ENCODE results near the gene FRY.

The FRY gene

GRCh38 chr13:32135655-32136054 is 104.1 kb downstream of the FRY start:
- CTCF ChIA-PET, result interaction anchor here (0.5 kb wide), 1 partner anchor 106 kb away, joined by 3 read pairs; no protein-coding TSS in a partner anchor
- TF ChIP-seq FOXA1 (IDR thresholded peaks at IDR 0.05) (no peak), ARNT (IDR thresholded peaks at IDR 0.05) (no peak), NFRKB (IDR thresholded peaks at IDR 0.05) (no peak), L3MBTL2 (conservative IDR thresholded peaks at IDR 0.05) (no peak), ELF4 (IDR thresholded peaks at IDR 0.05) (no peak), CTBP1 (IDR thresholded peaks at IDR 0.05; ENCODE audit: borderline replicate concordance) (no peak), SUZ12 (IDR thresholded peaks at IDR 0.05) (no peak), BHLHE40 (IDR thresholded peaks at IDR 0.05; ENCODE audit: borderline replicate concordance) (no peak), PKNOX1 (IDR thresholded peaks at IDR 0.05) (no peak), LEF1 (IDR thresholded peaks at IDR 0.05; ENCODE audit: borderline replicate concordance) (no peak), FOXK2 (IDR thresholded peaks at IDR 0.05) (no peak), SP1 (IDR thresholded peaks at IDR 0.05) (no peak), TARDBP (IDR thresholded peaks at IDR 0.05) (no peak), ZNF384 (IDR thresholded peaks at IDR 0.05) (no peak), FOXM1 (IDR thresholded peaks at IDR 0.05; ENCODE audit: borderline replicate concordance) (no peak), HDGF (IDR thresholded peaks at IDR 0.05; ENCODE audit: borderline replicate concordance) (no peak)
- no peak for DNase-seq (ENCODE audit: extremely low spot score)
- POLR2A ChIA-PET, result no interaction called here

GRCh38 chr13:32136061-32136460 is 104.5 kb downstream of the FRY start:
- POLR2A ChIA-PET, result no interaction called here
- DNase-seq (ENCODE audit: extremely low spot score), result no peak
- CTCF ChIA-PET, result no interaction called here
- TF ChIP-seq CTBP1 (IDR thresholded peaks at IDR 0.05; ENCODE audit: borderline replicate concordance), result no peak
- no peak for TF ChIP-seq PKNOX1 (IDR thresholded peaks at IDR 0.05)
- TF ChIP-seq ARNT (IDR thresholded peaks at IDR 0.05), result no peak
- TF ChIP-seq NFRKB (IDR thresholded peaks at IDR 0.05), result no peak
- no peak for TF ChIP-seq TARDBP (IDR thresholded peaks at IDR 0.05)
- TF ChIP-seq FOXK2 (IDR thresholded peaks at IDR 0.05), result no peak
- no peak for TF ChIP-seq SUZ12 (IDR thresholded peaks at IDR 0.05)
- TF ChIP-seq FOXM1 (IDR thresholded peaks at IDR 0.05; ENCODE audit: borderline replicate concordance), result no peak
- TF ChIP-seq BHLHE40 (IDR thresholded peaks at IDR 0.05; ENCODE audit: borderline replicate concordance), result no peak
- TF ChIP-seq L3MBTL2 (conservative IDR thresholded peaks at IDR 0.05), result no peak
- no peak for TF ChIP-seq HDGF (IDR thresholded peaks at IDR 0.05; ENCODE audit: borderline replicate concordance)
- no peak for TF ChIP-seq ZNF384 (IDR thresholded peaks at IDR 0.05)

GRCh38 chr13:32136716-32137115 is 105.1 kb downstream of the FRY start:
- TF ChIP-seq BHLHE40 (IDR thresholded peaks at IDR 0.05; ENCODE audit: borderline replicate concordance), result no peak
- TF ChIP-seq FOXA1 (IDR thresholded peaks at IDR 0.05), result no peak
- no peak for TF ChIP-seq TARDBP (IDR thresholded peaks at IDR 0.05)
- no peak for TF ChIP-seq L3MBTL2 (conservative IDR thresholded peaks at IDR 0.05)
- no peak for TF ChIP-seq FOXM1 (IDR thresholded peaks at IDR 0.05; ENCODE audit: borderline replicate concordance)
- no peak for TF ChIP-seq PKNOX1 (IDR thresholded peaks at IDR 0.05)
- no peak for TF ChIP-seq LEF1 (IDR thresholded peaks at IDR 0.05; ENCODE audit: borderline replicate concordance)
- TF ChIP-seq NFRKB (IDR thresholded peaks at IDR 0.05), result no peak
- TF ChIP-seq HDGF (IDR thresholded peaks at IDR 0.05; ENCODE audit: borderline replicate concordance), result no peak
- no peak for TF ChIP-seq CTBP1 (IDR thresholded peaks at IDR 0.05; ENCODE audit: borderline replicate concordance)
- CTCF ChIA-PET, result no interaction called here
- POLR2A ChIA-PET, result no interaction called here
- no peak for DNase-seq (ENCODE audit: extremely low spot score)

GRCh38 chr13:32139251-32139650 is 107.7 kb downstream of the FRY start:
- DNase-seq (ENCODE audit: extremely low spot score), result no peak
- POLR2A ChIA-PET, result no interaction called here
- CTCF ChIA-PET, result no interaction called here
- TF ChIP-seq BHLHE40 (IDR thresholded peaks at IDR 0.05; ENCODE audit: borderline replicate concordance) (no peak), TARDBP (IDR thresholded peaks at IDR 0.05) (no peak), ELF4 (IDR thresholded peaks at IDR 0.05) (no peak), CTBP1 (IDR thresholded peaks at IDR 0.05; ENCODE audit: borderline replicate concordance) (no peak), FOXA1 (IDR thresholded peaks at IDR 0.05) (no peak), FOXM1 (IDR thresholded peaks at IDR 0.05; ENCODE audit: borderline replicate concordance) (no peak), SUZ12 (IDR thresholded peaks at IDR 0.05) (no peak), ZNF384 (IDR thresholded peaks at IDR 0.05) (no peak), L3MBTL2 (conservative IDR thresholded peaks at IDR 0.05) (no peak), FOXK2 (IDR thresholded peaks at IDR 0.05) (no peak), LEF1 (IDR thresholded peaks at IDR 0.05; ENCODE audit: borderline replicate concordance) (no peak), NFRKB (IDR thresholded peaks at IDR 0.05) (no peak), HDGF (IDR thresholded peaks at IDR 0.05; ENCODE audit: borderline replicate concordance) (no peak), PKNOX1 (IDR thresholded peaks at IDR 0.05) (no peak), ARNT (IDR thresholded peaks at IDR 0.05) (no peak), SP1 (IDR thresholded peaks at IDR 0.05) (no peak)

- ChIA-PET CTCF (no interaction called here), POLR2A (no interaction called here)
- TF ChIP-seq CTBP1 (IDR thresholded peaks at IDR 0.05; ENCODE audit: borderline replicate concordance) (no peak), NFRKB (IDR thresholded peaks at IDR 0.05) (no peak), TARDBP (IDR thresholded peaks at IDR 0.05) (no peak), LEF1 (IDR thresholded peaks at IDR 0.05; ENCODE audit: borderline replicate concordance) (no peak), SUZ12 (IDR thresholded peaks at IDR 0.05) (no peak), ZNF384 (IDR thresholded peaks at IDR 0.05) (no peak)
- DNase-seq (ENCODE audit: extremely low spot score), result no peak
These were observed 108.5 kb downstream of the FRY start for GRCh38 chr13:32140109-32140508.

GRCh38 chr13:32141462-32141861 is 109.9 kb downstream of the FRY start:
- ChIA-PET CTCF (no interaction called here), POLR2A (no interaction called here)
- no peak for DNase-seq (ENCODE audit: extremely low spot score)
- TF ChIP-seq FOXK2 (IDR thresholded peaks at IDR 0.05) (no peak), L3MBTL2 (conservative IDR thresholded peaks at IDR 0.05) (no peak), ELF4 (IDR thresholded peaks at IDR 0.05) (no peak), SUZ12 (IDR thresholded peaks at IDR 0.05) (no peak), FOXM1 (IDR thresholded peaks at IDR 0.05; ENCODE audit: borderline replicate concordance) (no peak), HDGF (IDR thresholded peaks at IDR 0.05; ENCODE audit: borderline replicate concordance) (no peak), ZNF384 (IDR thresholded peaks at IDR 0.05) (no peak), SP1 (IDR thresholded peaks at IDR 0.05) (no peak), NFRKB (IDR thresholded peaks at IDR 0.05) (no peak), LEF1 (IDR thresholded peaks at IDR 0.05; ENCODE audit: borderline replicate concordance) (no peak), BHLHE40 (IDR thresholded peaks at IDR 0.05; ENCODE audit: borderline replicate concordance) (no peak), PKNOX1 (IDR thresholded peaks at IDR 0.05) (no peak), ARNT (IDR thresholded peaks at IDR 0.05) (no peak)
